Measurements from ENCODE around the gene MAML3.

MAML3 gene

DNA sequence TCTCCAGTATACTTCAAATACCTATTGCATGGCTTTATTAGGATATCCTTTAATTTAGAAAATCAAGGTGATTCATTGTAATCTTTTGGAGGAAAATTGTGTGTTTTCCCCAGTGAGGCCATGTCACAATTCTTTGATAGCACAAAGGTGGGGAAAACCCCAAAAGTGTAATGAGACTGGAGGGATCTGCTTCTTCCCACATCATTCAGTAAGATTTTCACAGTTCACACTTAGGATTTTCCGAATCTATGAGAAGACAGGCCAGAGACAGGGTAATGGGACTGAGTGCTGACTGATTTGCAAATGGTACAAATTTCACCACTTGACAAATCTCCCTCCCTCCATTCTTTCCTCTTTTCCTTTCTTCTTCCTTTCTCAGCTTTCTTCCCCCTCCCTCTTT is 307.2 kb downstream of the MAML3 start:
- no peak overlapping the region for H3K4me3 Mint-ChIP-seq
- H3K27ac Mint-ChIP-seq: peak overlapping the region; percentile 85
- DNase-seq: no peak
- H3K27me3 Mint-ChIP-seq (ENCODE audit: low read depth, poor library complexity): peaks cover 4% of the 10 kb centered on the region
- H3K9me3 Mint-ChIP-seq: no peaks in the 10 kb centered on the region
- peaks cover 59% of the 10 kb centered on the region for H3K4me1 Mint-ChIP-seq
- H3K36me3 Mint-ChIP-seq (ENCODE audit: low read depth): peaks cover 4% of the 10 kb centered on the region
- TF ChIP-seq, protein P1, sequence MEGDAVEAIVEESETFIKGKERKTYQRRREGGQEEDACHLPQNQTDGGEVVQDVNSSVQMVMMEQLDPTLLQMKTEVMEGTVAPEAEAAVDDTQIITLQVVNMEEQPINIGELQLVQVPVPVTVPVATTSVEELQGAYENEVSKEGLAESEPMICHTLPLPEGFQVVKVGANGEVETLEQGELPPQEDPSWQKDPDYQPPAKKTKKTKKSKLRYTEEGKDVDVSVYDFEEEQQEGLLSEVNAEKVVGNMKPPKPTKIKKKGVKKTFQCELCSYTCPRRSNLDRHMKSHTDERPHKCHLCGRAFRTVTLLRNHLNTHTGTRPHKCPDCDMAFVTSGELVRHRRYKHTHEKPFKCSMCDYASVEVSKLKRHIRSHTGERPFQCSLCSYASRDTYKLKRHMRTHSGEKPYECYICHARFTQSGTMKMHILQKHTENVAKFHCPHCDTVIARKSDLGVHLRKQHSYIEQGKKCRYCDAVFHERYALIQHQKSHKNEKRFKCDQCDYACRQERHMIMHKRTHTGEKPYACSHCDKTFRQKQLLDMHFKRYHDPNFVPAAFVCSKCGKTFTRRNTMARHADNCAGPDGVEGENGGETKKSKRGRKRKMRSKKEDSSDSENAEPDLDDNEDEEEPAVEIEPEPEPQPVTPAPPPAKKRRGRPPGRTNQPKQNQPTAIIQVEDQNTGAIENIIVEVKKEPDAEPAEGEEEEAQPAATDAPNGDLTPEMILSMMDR (IDR thresholded peaks at IDR 0.05): no peak

DNA sequence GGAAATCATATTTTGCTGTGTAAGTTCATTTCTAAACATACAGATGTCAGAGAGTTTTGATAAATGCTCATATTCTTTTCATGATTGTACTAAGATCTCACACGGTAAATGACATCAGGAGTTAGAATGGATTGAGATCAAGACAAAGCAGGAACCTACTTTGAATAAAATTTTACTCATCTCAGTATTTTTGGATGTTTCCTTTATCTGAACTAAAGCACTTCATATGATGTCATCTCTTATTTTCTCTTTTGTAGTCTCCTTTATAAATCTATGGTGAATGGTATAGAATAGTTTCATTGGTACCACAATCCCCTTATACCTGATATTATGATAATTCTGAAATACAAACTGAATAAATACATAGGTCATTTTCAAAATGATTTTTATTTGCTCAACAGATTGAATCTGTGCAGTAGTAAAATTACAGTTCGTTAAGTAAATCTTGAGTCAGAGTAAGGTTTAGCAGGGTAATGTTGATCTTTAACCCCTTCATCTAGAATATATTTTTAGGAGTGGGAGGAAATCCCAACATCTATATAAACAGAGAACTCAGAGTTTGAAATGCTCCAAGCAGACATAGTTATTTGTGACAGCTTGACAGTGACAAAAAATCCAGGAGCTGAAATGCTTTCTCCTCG is 308.4 kb downstream of the MAML3 start:
- TF ChIP-seq, protein P1 (IDR thresholded peaks at IDR 0.05): no peak
- H3K27ac Mint-ChIP-seq: no peak overlapping the region
- H3K27me3 Mint-ChIP-seq (ENCODE audit: low read depth, poor library complexity): peaks cover 4% of the 10 kb centered on the region
- DNase-seq: no peak
- peaks cover 59% of the 10 kb centered on the region for H3K4me1 Mint-ChIP-seq
- H3K36me3 Mint-ChIP-seq (ENCODE audit: low read depth): no peaks in the 10 kb centered on the region
- H3K4me3 Mint-ChIP-seq: no peak overlapping the region
- no peaks in the 10 kb centered on the region for H3K9me3 Mint-ChIP-seq

DNA sequence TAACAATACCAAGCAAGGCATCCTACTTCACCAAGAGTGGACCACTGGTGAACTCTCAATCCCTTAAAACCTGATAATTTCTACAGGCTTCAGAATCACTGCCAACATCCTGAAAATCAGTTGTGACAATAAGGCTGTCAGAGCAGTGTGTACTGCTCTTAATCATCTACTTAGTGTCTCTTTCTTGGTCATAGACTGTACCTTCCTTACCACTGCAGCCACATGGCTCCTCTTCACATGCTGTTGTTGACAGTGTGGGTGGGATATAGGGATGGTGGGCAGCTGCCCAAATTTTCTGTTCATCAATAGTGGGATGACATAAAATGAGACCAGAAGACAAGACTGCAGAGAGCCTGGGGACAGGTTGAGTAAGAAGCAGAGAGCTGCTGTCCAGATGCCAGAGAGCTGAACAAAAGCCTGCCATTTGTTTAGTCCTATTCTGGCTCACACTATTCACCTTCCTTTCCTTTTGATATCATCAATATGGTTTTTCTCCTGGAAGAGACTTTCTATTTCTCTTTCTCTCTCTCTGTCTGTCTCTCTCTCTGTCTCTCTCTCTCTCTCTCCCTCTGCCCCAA is 309.4 kb downstream of the MAML3 start:
- no peak for DNase-seq
- no peaks in the 10 kb centered on the region for H3K9me3 Mint-ChIP-seq
- peaks cover 4% of the 10 kb centered on the region for H3K27me3 Mint-ChIP-seq (ENCODE audit: low read depth, poor library complexity)
- H3K4me1 Mint-ChIP-seq: peaks cover 60% of the 10 kb centered on the region
- H3K27ac Mint-ChIP-seq: no peak overlapping the region
- TF ChIP-seq, protein P1 (IDR thresholded peaks at IDR 0.05): no peak
- no peak overlapping the region for H3K4me3 Mint-ChIP-seq
- H3K36me3 Mint-ChIP-seq (ENCODE audit: low read depth): peaks cover under 1% of the 10 kb centered on the region

DNA sequence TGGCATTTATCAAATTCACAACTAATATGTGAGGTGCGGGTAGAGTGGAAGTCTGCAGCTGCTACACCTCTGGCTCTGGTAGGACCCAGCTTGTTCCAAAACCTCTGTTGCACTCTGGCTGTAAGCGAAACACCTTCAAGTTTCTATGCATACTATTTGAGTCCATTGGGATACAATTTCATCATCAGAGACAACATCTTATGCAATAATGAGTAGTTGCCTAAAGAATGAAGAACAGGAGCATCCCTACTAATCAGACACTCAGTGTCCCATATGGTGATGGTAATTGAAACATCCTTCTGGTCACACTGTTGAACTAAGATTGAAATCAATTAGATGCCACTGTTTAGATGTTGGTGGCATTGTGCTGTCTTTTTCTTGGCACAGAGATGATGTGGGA is 309.9 kb downstream of the MAML3 start:
- Mint-ChIP-seq H3K27me3 (ENCODE audit: low read depth, poor library complexity) (peaks cover 4% of the 10 kb centered on the region), H3K4me3 (no peak overlapping the region), H3K27ac (no peak overlapping the region), H3K36me3 (ENCODE audit: low read depth) (peaks cover 6% of the 10 kb centered on the region), H3K4me1 (peaks cover 60% of the 10 kb centered on the region), H3K9me3 (no peaks in the 10 kb centered on the region)
- DNase-seq: no peak
- TF ChIP-seq, protein P1 (IDR thresholded peaks at IDR 0.05): no peak

DNA sequence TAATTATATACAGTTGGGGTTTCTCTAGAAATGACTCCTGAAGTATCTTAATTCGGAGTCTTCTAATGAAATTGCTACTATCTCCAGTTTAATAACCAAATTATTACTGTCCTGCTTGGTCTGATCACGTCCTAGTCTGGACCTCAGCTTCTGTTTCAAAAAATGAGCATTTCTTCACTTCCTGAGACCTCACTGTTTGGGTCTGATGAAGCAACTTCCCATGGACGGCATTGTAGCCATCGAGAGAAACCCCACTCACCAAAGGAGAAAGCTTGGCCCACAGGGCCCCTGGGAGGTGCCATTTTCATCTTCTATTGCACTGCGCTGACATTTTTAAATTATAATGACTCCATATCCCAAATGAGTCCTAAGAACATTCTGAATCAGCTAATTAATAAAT is 310.3 kb downstream of the MAML3 start:
- H3K4me3 Mint-ChIP-seq: no peak overlapping the region
- no peak for DNase-seq

More for the DNA sequence above, 310.3 kb downstream of the MAML3 start:
- Mint-ChIP-seq H3K27ac (no peak overlapping the region), H3K36me3 (ENCODE audit: low read depth) (peaks cover 10% of the 10 kb centered on the region), H3K27me3 (ENCODE audit: low read depth, poor library complexity) (peaks cover 4% of the 10 kb centered on the region), H3K9me3 (no peaks in the 10 kb centered on the region), H3K4me1 (peaks cover 60% of the 10 kb centered on the region)
- TF ChIP-seq, protein P1 (IDR thresholded peaks at IDR 0.05): no peak
